D721Med (cell line): ENCODE data around the gene TBL2.
"Not testable (repeated sequence)": the region's sequence is repeated elsewhere in the genome, so short reads cannot be mapped to it uniquely, and the experiment has no call there.

Experiments used
- DNase-seq: peaks from one replicate; pipeline ENCODE4 v3.0.0; 2011; ENCODE audit warnings: low spot score; ENCODE audit not compliant: insufficient read length
- FAIRE-seq: peaks from 2 replicates; lab custom pipeline; 2011; peaks lifted over from hg19 to GRCh38; lab: Jason Lieb, UNC
- TF ChIP-seq, protein P1 (sequence below): IDR thresholded peaks from 2 replicates; pipeline ENCODE4 v1.5.1; 2012; ENCODE audit warnings: mild to moderate bottlenecking, control low read depth; ENCODE audit not compliant: insufficient read depth; ENCODE audit errors: missing control alignments

The TBL2 gene

DNA sequence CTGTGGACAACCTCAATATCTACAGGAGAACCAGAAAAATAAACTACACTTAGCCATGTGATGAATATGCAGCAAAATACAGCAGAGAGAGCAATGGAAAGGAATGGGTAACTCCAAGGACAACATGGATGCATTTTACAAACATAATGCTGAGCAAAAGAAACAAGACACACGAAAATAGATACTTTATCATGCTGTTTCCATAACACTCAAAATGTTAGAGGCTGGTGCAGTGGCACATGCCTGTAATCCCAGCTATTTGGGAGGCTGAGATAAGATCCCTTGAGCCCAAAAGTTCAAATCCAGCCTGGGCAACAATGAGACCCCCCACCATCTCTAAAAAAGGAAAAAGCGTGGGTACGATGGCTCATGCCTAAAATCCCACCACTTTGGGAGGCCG lies 29.2 kb downstream of the TBL2 start:
- no peak for DNase-seq
- no peak for FAIRE-seq
- TF ChIP-seq, protein P1, sequence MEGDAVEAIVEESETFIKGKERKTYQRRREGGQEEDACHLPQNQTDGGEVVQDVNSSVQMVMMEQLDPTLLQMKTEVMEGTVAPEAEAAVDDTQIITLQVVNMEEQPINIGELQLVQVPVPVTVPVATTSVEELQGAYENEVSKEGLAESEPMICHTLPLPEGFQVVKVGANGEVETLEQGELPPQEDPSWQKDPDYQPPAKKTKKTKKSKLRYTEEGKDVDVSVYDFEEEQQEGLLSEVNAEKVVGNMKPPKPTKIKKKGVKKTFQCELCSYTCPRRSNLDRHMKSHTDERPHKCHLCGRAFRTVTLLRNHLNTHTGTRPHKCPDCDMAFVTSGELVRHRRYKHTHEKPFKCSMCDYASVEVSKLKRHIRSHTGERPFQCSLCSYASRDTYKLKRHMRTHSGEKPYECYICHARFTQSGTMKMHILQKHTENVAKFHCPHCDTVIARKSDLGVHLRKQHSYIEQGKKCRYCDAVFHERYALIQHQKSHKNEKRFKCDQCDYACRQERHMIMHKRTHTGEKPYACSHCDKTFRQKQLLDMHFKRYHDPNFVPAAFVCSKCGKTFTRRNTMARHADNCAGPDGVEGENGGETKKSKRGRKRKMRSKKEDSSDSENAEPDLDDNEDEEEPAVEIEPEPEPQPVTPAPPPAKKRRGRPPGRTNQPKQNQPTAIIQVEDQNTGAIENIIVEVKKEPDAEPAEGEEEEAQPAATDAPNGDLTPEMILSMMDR, result no peak

DNA sequence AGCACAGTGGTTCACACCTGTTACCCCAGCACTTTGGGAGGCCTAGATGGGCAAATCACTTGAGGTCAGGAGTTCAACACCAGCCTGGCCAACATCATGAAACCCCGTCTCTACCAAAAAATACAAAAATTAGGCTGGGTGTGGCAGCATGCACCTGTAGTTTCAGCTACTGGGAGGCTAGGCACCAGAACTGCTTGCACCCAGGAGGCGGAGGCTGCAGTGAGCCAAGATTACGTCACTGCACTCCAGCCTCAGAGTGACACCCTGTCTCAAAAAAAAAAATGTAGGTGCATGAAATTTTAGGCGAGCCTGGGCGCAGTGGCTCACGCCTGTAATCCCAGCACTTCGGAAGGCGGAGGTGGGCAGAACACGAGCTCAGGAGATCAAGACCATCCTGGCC lies 30.5 kb downstream of the TBL2 start:
- TF ChIP-seq, protein P1, result no peak
- DNase-seq, result no peak
- FAIRE-seq, result no peak

DNA sequence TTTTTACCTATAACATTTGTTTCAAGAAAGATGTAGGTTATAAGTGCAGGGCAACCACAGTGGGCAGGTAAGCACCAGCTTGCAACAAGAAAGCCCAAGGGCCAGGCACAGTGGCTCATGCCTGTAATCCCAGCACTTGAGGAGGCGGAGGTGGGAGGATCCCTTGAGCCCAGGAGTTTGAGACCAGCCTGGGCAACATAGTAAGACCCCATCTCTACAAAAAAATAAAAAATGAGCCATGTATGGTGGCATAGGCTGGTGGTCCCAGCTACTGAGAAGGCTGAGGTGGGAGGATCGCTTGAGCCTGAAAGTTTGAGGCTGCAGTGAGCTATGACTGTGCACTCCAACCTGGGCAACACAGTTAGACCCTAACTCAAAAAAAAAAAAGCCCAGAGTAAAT lies 33.7 kb downstream of the TBL2 start:
- TF ChIP-seq, protein P1, result no peak
- FAIRE-seq (no peak), DNase-seq (no peak)

DNA sequence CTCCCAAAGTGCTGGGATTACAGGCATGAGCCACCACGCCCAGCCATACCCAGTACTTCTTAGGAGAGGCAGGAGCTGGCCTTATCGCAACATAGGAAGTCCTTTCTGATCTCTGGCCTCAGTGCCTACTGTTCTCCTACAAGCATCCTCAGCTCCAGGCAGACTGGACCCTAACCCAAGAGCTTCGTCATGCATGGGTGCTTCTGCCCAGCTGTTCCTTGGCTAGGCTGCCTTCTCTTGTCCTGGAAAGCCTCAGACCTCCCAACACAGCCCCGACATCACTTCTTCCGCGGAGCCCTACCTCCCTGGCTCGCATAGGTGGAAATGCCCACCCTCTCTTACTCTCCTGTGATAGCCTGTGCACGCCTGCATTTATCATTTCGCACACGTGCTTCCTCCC lies 36.7 kb downstream of the TBL2 start:
- TF ChIP-seq, protein P1, result no peak
- DNase-seq (no peak), FAIRE-seq (no peak)

DNA sequence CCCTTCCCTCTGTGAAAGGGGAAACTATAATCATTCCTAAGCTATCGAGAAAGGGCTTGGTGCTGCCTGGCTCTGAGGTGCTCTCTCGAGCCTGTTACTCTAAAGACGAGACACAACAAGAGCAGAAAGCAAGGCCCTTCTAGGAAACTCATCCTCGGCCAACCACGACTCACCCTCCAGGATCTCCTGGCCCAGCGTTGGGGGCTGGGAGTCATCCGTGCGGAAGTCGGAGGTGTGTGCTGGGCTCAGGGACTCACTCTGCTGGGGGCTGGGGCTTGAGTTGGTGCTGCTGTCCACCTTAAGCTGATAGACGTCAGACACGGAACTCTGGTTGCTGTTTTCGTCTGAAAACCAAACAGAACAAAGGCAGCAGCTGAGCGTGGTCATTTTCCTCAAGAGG lies 38.7 kb downstream of the TBL2 start:
- no peak for FAIRE-seq
- TF ChIP-seq, protein P1, result no peak
- no peak for DNase-seq

DNA sequence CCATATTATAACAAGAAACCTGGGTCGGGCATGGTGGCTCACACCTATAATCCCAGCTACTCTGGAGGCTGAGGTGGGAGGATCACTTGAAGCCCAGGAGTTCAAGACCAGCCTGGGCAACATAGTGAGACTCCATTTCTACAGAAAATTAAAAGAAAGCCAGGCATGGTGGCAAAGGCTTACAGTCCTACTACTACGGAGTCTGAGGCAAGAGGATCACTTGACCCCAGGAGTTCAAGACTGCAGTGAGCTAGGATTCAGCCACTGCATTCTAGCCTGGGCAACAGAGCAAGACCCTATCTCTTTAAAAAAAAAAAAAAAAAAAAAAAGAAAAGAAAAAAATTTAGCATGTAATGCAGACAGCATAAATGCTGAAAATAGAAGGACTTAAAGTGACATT lies 39.9 kb downstream of the TBL2 start:
- not testable (repeated sequence) for DNase-seq, FAIRE-seq

DNA sequence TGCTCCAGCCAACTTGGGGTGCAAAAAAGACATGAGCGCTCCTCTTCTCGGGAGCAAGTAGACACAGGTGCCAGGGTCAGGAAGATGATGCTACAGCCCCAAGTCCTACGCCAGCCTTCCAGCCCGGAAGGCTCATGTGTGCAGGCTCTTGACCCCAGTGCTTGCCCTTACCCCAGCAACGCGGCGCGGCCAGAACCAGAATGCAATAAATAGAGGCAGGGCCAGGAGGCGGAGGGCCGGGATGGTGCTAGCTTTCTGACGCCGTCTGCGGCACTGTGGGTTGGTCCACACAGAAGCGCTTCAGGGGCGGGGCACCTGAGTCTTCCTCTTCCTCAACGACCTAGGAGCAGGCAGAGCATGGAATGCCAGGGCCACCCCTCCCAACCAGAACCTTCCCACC lies 41.3 kb downstream of the TBL2 start:
- no peak for FAIRE-seq
- DNase-seq, result no peak
- TF ChIP-seq, protein P1, result no peak

DNA sequence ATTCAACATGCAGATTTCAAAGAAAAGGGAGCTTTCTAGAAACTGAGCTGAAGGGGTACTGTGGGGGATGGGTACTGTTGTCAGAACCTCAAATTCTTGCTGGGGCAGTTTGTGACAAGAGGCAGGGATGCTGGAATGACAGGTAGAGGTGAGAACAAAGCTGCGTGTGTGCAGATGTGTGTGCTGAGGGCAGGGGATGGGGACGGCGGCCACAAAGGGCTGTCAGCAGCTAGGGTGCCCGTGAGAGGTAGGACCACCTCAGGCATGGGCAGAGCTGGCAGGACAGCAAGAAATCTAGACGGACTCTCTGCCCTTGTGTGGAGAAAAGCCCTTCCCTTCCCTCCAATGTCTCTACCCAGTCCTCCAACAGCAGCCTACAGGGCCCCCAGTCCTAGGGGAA lies 41.9 kb downstream of the TBL2 start:
- FAIRE-seq (no peak), DNase-seq (peak; percentile 5)
- TF ChIP-seq, protein P1, result no peak

DNA sequence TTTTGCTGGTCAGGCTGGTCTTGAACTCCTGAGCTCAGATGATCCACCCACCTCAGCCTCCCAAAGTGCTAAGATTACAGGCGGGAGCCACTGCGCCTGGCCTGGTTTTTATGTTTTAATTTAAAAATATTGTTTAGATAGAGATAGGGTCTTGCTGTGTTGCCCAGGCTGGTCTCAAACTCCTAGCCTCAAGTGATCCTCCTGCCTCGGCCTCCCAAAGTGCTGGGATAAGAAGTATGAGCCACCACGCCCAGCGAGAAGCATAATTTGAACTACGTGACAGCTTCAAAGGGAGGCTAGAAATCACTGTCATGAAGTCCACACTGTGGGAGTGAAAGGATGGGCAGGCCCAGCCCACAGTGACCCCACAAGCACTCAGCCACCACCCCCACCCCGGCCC lies 42.5 kb downstream of the TBL2 start:
- not testable (repeated sequence) for FAIRE-seq
- peak; percentile 2 for DNase-seq
